SK-N-SH (cell line): ENCODE data around the gene FASTK. TPM values are rescaled to one million over a fixed set of nuclear protein-coding genes. Genes with fewer than 3 reads are reported as not detected.
A peak's percentile ranks its signal among the peaks of the same experiment; 100 is the strongest.

Source experiments
- CTCF ChIA-PET: fragments of 300-600, 350-600 bp; formaldehyde crosslinking; extraction: SDS; loops from one replicate; lab custom pipeline; 2021; lab: Yijun Ruan, JAX
- POLR2A ChIA-PET: fragments of 350-600 bp; sonication (Branson Sonifier 250); formaldehyde crosslinking; extraction: SDS; loops from one replicate; lab custom pipeline; 2020; ENCODE audit warnings: antibody characterized with exemption, inconsistent platforms; lab: Yijun Ruan, JAX
- DNase-seq: peaks from one replicate; pipeline ENCODE4 v3.0.0; 2012
- H2AFZ ChIP-seq: fragments of 200-600 bp; sonication (generic); 2 replicates; pipeline ENCODE4 v1.8.1; 2016; ENCODE audit warnings: antibody characterized with exemption, mild to moderate bottlenecking, low read depth
- H3F3A ChIP-seq: fragments of 200-600 bp; sonication (generic); replicated peaks from 2 replicates; pipeline ENCODE3; 2016; ENCODE audit warnings: antibody characterized with exemption, mild to moderate bottlenecking; ENCODE audit not compliant: insufficient read depth
- H3K27ac ChIP-seq, 2 experiments: fragments of 200-500 bp in 1 of 2; fragments of 200-600 bp in 1 of 2; sonication (Bioruptor generic) in 1 of 2; sonication (generic), shearing (Covaris generic) in 1 of 2; 2 replicates each; pipeline versions ENCODE4 v1.5.1 to v1.6.1; 2014 to 2016; ENCODE audit warnings: low read depth in 2 of 2, inconsistent platforms in 1 of 2, low read length in 1 of 2, mild to moderate bottlenecking in 1 of 2, mixed read lengths in 1 of 2
- H3K27me3 ChIP-seq: fragments of 200-600 bp; sonication (generic), shearing (Covaris generic); 2 replicates; pipeline ENCODE4 v1.6.1; 2016; ENCODE audit warnings: mixed run types; ENCODE audit not compliant: insufficient read depth
- H3K36me3 ChIP-seq, 2 experiments: fragments of 200-500 bp in 1 of 2; fragments of 200-600 bp in 1 of 2; sonication (Bioruptor generic) in 1 of 2; sonication (generic) in 1 of 2; replicated peaks in 1 of 2; 2 replicates each; pipeline versions ENCODE3 to v1.5.1; 2014 to 2016; ENCODE audit warnings: low read length in 1 of 2, mild to moderate bottlenecking in 1 of 2; ENCODE audit not compliant: insufficient read depth in 2 of 2, control insufficient read depth in 1 of 2
- H3K4me1 ChIP-seq, 2 experiments: fragments of 200-500 bp in 1 of 2; fragments of 200-600 bp in 1 of 2; sonication (Bioruptor generic) in 1 of 2; sonication (generic), shearing (Covaris generic) in 1 of 2; 2 replicates each; pipeline versions ENCODE4 v1.5.1 to v1.6.1; 2014 to 2016; ENCODE audit warnings: low read depth in 1 of 2, low read length in 1 of 2, mixed run types in 1 of 2; ENCODE audit not compliant: insufficient read depth in 2 of 2, control insufficient read depth in 1 of 2
- H3K4me2 ChIP-seq: fragments of 200-600 bp; sonication (generic), shearing (Covaris generic); 2 replicates; pipeline ENCODE4 v1.6.1; 2017; ENCODE audit warnings: mixed run types
- H3K4me3 ChIP-seq, 2 experiments: fragments of 200-500 bp in 1 of 2; fragments of 200-600 bp in 1 of 2; sonication (Bioruptor generic) in 1 of 2; sonication (generic), shearing (Covaris generic) in 1 of 2; 2 replicates each; pipeline versions ENCODE4 v1.5.1 to v1.8.1; 2014 to 2016; ENCODE audit warnings: low read depth in 2 of 2, inconsistent platforms in 1 of 2, low read length in 1 of 2, mild to moderate bottlenecking in 1 of 2, mixed read lengths in 1 of 2, moderate library complexity in 1 of 2
- H3K79me2 ChIP-seq: fragments of 200-600 bp; sonication (generic); 2 replicates; pipeline ENCODE4 v1.8.1; 2017; ENCODE audit warnings: mild to moderate bottlenecking; ENCODE audit not compliant: insufficient read depth
- H3K9ac ChIP-seq: fragments of 200-600 bp; sonication (generic); 2 replicates; pipeline ENCODE4 v1.6.1; 2017; ENCODE audit warnings: mixed run types
- H3K9me2 ChIP-seq: fragments of 200-600 bp; sonication (generic); 2 replicates; pipeline ENCODE4 v1.6.1; 2017; ENCODE audit warnings: mixed run types
- H3K9me3 ChIP-seq: fragments of 200-600 bp; sonication (generic); 2 replicates; pipeline ENCODE4 v1.6.1; 2017; ENCODE audit warnings: mixed run types, mild to moderate bottlenecking, moderate library complexity
- H4K20me1 ChIP-seq: fragments of 200-600 bp; sonication (generic); 2 replicates; pipeline ENCODE4 v1.6.1; 2017; ENCODE audit warnings: mild to moderate bottlenecking, mixed run types; ENCODE audit not compliant: insufficient read depth
- CTCF ChIP-seq: fragments of 200-600 bp; sonication (generic); IDR thresholded peaks from 2 replicates; pipeline ENCODE4 v1.6.1; 2017; ENCODE audit warnings: antibody characterized with exemption, mild to moderate bottlenecking, moderate library complexity
- ELF1 ChIP-seq: IDR thresholded peaks from 2 replicates; pipeline ENCODE4 v1.4.0; 2012
- EP300 ChIP-seq, 2 experiments: IDR thresholded peaks; 2 replicates each; pipeline versions ENCODE4 v1.4.0 to v1.6.1; 2012; ENCODE audit warnings: borderline replicate concordance in 1 of 2, low read depth in 1 of 2, low read length in 1 of 2
- FOXM1 ChIP-seq: IDR thresholded peaks from 2 replicates; pipeline ENCODE4 v1.4.0; 2012; ENCODE audit warnings: low read depth, mild to moderate bottlenecking
- JUND ChIP-seq: IDR thresholded peaks from 2 replicates; pipeline ENCODE4 v1.4.0; 2012
- MXI1 ChIP-seq: IDR thresholded peaks from 2 replicates; pipeline ENCODE4 v1.6.1; 2012; ENCODE audit warnings: mild to moderate bottlenecking, low read depth, low read length, improper control_type of control experiment
- POLR2AphosphoS5 ChIP-seq: IDR thresholded peaks from 2 replicates; pipeline ENCODE4 v1.6.1; 2012; ENCODE audit warnings: low read depth, low read length
- RAD21 ChIP-seq: IDR thresholded peaks from 2 replicates; pipeline ENCODE4 v1.6.1; 2012; ENCODE audit warnings: mild to moderate bottlenecking, low read length
- RXRA ChIP-seq: IDR thresholded peaks from 2 replicates; pipeline ENCODE4 v1.4.0; 2012; ENCODE audit warnings: low read depth, mild to moderate bottlenecking, borderline replicate concordance
- SIN3A ChIP-seq: IDR thresholded peaks from 2 replicates; pipeline ENCODE4 v1.6.1; 2012; ENCODE audit warnings: low read depth, mild to moderate bottlenecking, low read length, moderate library complexity, borderline replicate concordance
- SMC3 ChIP-seq: IDR thresholded peaks from 2 replicates; pipeline ENCODE4 v1.6.1; 2012; ENCODE audit warnings: low read depth, low read length, improper control_type of control experiment
- USF2 ChIP-seq: fragments of 150-350 bp; IDR thresholded peaks from 2 replicates; pipeline ENCODE4 v1.6.1; 2017; ENCODE audit warnings: antibody characterized with exemption, low read length, low read depth, borderline replicate concordance
- YY1 ChIP-seq: IDR thresholded peaks from 2 replicates; pipeline ENCODE4 v1.4.0; 2012; ENCODE audit warnings: low read depth, mild to moderate bottlenecking
- ZBTB33 ChIP-seq: IDR thresholded peaks from 2 replicates; pipeline ENCODE4 v1.4.0; 2012; ENCODE audit warnings: low read depth, borderline replicate concordance
- WGBS: methylation state at CpG from one replicate; pipeline ENCODE4 v1.1.6; 2017; ENCODE audit warnings: low lambda C conversion rate; 5-methylcytosine and 5-hydroxymethylcytosine counted together
- polyA plus RNA-seq, 3 experiments: library from polyadenylated mRNA; depleted of rRNA; stranded (reverse); fragments of >200 nt; gene quantifications; 2 replicates each; pipeline ENCODE4 v1.2.3, GENCODE V29; 2012
- TF ChIP-seq, protein P1 (sequence below): IDR thresholded peaks from 2 replicates; pipeline ENCODE4 v1.4.0; 2012; ENCODE audit warnings: low read depth

Gene FASTK
- polyA plus RNA-seq, 1 of the 3 experiments (the other 2 are of a cell fraction) = 125 TPM

- POLR2A ChIA-PET = interaction anchor here (0.6 to 1.5 kb wide), 8 partner anchors 13 to 151 kb away, joined by 3 to 7 read pairs (median 4); partner anchors contain the start of genes ABCB8 and CHPF2
Observed at GRCh38 chr7:151081170-151082101, 827 bp upstream of the FASTK start.

More at GRCh38 chr7:151081170-151082101, 827 bp upstream of the FASTK start:
- Histone ChIP-seq H3K9me3 (no peaks in the 10 kb centered on the region), H3K9me2 (no peaks in the 10 kb centered on the region), H3K79me2 (peaks cover 48% of the 10 kb centered on the region)
- TF ChIP-seq POLR2AphosphoS5 = no peak
- TF ChIP-seq YY1 = no peak
- no peak for TF ChIP-seq ELF1
- no peak for TF ChIP-seq CTCF
- TF ChIP-seq ZBTB33 = no peak
- no peak for TF ChIP-seq RXRA
- no peak for TF ChIP-seq EP300 (IDR thresholded peaks at IDR 0.05; ENCODE audit: borderline replicate concordance in 1 of 2, low read depth in 1 of 2, low read length in 1 of 2)
- no peak for TF ChIP-seq SMC3
- TF ChIP-seq FOXM1 = no peak
- no peak for TF ChIP-seq SIN3A
- TF ChIP-seq, protein P1, sequence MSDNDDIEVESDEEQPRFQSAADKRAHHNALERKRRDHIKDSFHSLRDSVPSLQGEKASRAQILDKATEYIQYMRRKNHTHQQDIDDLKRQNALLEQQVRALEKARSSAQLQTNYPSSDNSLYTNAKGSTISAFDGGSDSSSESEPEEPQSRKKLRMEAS = no peak
- no peak for TF ChIP-seq USF2
- no peak for TF ChIP-seq RAD21
- TF ChIP-seq MXI1 = no peak
- no peak for TF ChIP-seq JUND
- TF ChIP-seq, all 33 proteins: peak for 0
- WGBS = 49% methylated on average over 47 of the region's 64 CpGs
- Histone ChIP-seq H3K27ac (peak overlapping the region; percentile 78 to 92), H3K4me2 (peak overlapping the region; percentile 98), H3F3A (peaks cover 41% of the 10 kb centered on the region), H3K27me3 (no peaks in the 10 kb centered on the region), H4K20me1 (no peaks in the 10 kb centered on the region; the same call in 1 of the 2 replicates), H3K4me1 (peaks cover 31 to 51% of the 10 kb centered on the region in 2 experiments), H3K4me3 (peak overlapping the region; percentile 94 to 99), H3K9ac (peak overlapping the region; percentile 96), H2AFZ (0 out of 2 replicates have a peak overlapping the region, but pooled peaks have one; percentile 24), H3K36me3 (peaks cover 7 to 38% of the 10 kb centered on the region in 2 experiments)
- DNase-seq = peak; percentile 63
- CTCF ChIA-PET = interaction anchor here (0.7 to 21.3 kb wide), 6 partner anchors 13 to 70 kb away, joined by 3 to 474 read pairs (median 8); partner anchors contain the start of genes CDK5 and SLC4A2
